Measurements from ENCODE around the gene ITGB6.
"Not testable (repeated sequence)": the region's sequence is repeated elsewhere in the genome, so short reads cannot be mapped to it uniquely, and the experiment has no call there.

The ITGB6 gene

DNA sequence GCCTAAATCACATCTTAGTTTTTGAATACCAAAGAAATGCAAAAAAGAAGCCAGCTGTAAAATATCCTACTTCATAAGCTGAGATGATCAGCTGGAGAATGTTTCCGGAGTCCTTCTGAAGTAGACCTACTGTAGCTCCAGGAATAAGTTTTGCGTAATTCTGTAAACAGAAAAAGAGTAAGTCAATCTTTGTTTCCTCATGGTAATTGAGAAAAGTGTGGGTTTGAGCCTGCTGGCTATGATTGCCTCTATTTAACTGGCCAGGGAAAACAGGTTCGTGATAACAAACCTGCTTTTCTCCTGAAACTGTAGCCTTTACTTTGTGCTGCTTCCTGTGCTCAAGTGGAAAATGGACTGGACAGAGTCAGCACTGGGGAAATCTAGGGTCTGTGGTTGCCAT is 58.2 kb downstream of the ITGB6 start:
- ATAC-seq (no peak), DNase-seq (no peak)
- H3K4me3 Mint-ChIP-seq, result no peak overlapping the region
- no peaks in the 10 kb centered on the region for H3K9me3 Mint-ChIP-seq
- no peak overlapping the region for H3K27ac Mint-ChIP-seq
- peaks cover 12% of the 10 kb centered on the region for H3K27me3 Mint-ChIP-seq
- peaks cover 5% of the 10 kb centered on the region for H3K4me1 Mint-ChIP-seq

DNA sequence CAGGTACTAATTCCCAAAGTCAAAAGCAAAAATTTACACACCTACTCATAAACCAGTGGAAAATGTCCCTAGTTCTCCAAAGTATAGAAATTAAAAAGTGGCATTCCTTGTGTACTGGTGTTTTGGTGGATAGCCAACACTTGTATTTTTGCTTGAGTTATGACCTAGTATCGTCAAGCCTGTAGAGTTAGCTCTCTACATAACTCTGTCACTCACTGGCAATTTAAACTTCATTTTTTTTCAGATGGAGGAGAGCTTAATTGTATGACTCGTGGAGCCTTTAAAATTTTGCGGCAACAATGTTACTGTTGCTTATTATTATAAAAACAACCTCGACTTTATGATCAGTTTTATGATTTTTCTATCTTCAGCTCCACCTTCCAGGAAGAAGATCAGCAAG is 58.7 kb downstream of the ITGB6 start:
- no peak for ATAC-seq
- DNase-seq, result no peak
- Mint-ChIP-seq H3K27ac (no peak overlapping the region), H3K4me3 (no peak overlapping the region), H3K9me3 (no peaks in the 10 kb centered on the region), H3K27me3 (peaks cover 12% of the 10 kb centered on the region), H3K4me1 (peaks cover 5% of the 10 kb centered on the region)

DNA sequence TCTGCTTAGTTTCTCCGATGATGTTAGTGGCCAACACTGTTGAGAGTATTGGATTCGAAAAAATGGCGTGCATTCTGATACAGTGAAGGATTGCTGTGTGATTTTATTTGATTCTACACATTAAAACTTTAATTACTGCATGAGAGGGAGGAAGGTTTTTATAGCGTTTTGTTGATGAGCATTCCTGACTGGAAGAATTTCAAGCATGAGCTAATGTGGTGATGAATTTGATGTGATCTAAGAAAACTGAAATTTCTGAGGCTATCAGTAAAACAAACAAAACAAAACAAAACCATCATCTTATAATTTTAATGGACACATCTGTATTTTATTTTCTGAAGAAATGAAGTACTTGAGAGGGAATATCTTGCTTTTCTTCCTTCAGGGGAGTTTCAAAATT is 59.6 kb downstream of the ITGB6 start:
- Mint-ChIP-seq H3K4me3 (no peak overlapping the region), H3K9me3 (no peaks in the 10 kb centered on the region)
- DNase-seq, result no peak

DNA sequence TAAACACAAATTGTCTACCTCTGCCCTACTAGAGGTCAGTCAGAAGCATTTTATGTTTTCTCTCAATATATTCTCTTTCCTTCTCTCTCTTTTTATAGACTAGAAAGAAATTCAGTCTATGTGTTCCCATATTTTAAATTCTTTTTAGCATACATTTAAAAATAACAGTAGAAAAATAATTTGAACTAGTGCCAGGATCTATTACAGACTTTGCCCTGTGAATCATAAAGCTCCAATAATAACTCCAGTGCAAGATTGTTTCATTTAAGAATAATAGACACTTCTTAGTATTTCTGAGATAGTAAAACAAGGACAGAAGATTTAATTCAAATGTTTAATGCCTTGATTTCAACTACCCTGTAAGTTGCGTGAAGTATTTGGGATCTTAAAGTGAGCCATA is 60.1 kb downstream of the ITGB6 start:
- no peak overlapping the region for H3K27ac Mint-ChIP-seq
- no peak overlapping the region for H3K4me3 Mint-ChIP-seq
- ATAC-seq (no peak), DNase-seq (no peak)
- peaks cover 5% of the 10 kb centered on the region for H3K4me1 Mint-ChIP-seq
- H3K27me3 Mint-ChIP-seq, result peaks cover under 1% of the 10 kb centered on the region
- no peaks in the 10 kb centered on the region for H3K9me3 Mint-ChIP-seq

More for the DNA sequence above, 59.6 kb downstream of the ITGB6 start:
- no peak for ATAC-seq
- H3K27me3 Mint-ChIP-seq, result peaks cover 6% of the 10 kb centered on the region
- no peak overlapping the region for H3K27ac Mint-ChIP-seq
- H3K4me1 Mint-ChIP-seq, result peaks cover 5% of the 10 kb centered on the region

DNA sequence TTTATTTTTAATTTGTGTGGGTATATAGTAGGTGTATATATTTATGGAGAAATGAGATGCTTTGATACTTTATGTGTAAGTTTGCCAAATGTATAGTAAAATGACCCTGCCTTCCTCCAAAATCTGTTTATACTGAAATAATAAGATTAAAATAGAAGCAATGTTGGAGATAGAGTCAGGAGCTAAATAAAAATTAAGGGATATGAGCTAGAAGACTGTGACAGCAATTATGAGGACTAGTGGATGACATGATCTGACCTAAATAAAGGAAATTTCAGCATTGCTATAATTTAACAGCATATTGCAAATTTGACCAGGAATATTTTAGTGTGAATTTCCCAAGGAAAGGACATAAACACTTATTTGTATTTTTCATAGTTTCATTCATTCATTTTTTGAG is 60.7 kb downstream of the ITGB6 start:
- Mint-ChIP-seq H3K4me3 (no peak overlapping the region), H3K9me3 (no peaks in the 10 kb centered on the region), H3K27me3 (no peaks in the 10 kb centered on the region), H3K4me1 (peaks cover 4% of the 10 kb centered on the region), H3K27ac (no peak overlapping the region)
- ATAC-seq (no peak), DNase-seq (no peak)

DNA sequence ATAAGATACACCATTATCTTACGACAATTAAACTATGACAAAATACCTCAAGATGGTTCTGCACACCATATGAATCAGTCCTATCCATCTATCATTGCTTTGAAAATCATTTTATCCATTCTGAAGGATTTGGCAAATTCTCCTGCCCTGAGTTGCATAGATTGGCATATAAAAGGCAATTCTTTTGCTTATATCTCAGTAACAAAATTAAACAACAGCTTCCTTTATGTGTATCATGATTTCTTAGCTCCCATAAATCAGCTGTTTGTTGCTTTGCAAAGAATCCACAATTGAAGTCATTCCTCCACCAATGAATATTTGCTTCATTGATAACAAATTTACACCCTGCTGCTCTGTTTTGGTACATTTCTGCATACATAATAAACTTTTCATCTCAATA is 61.7 kb downstream of the ITGB6 start:
- no peaks in the 10 kb centered on the region for H3K9me3 Mint-ChIP-seq
- DNase-seq, result no peak
- no peak overlapping the region for H3K4me3 Mint-ChIP-seq
- peaks cover 7% of the 10 kb centered on the region for H3K27me3 Mint-ChIP-seq
- ATAC-seq, result no peak
- no peaks in the 10 kb centered on the region for H3K4me1 Mint-ChIP-seq
- H3K27ac Mint-ChIP-seq, result no peak overlapping the region

DNA sequence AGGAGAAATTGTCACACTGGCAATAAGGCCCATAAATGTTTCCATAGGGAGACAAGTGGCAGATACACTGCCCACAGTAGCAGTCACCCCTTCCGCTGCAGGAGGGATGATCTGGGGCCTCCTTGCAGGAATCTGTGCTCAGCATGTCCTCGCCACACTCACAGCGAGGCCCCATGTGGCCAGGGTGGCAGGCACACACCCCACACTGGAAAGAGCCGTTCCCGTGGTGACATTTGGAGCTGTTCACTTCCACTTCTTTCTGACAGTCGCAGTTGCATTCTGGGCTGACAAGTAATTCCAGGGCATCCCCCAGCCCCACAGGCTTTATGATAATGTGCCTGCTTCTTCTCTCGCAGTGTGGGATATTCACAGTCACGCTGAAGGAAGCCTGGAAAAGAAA is 62.6 kb downstream of the ITGB6 start:
- H3K9me3 Mint-ChIP-seq, result no peaks in the 10 kb centered on the region
- no peak overlapping the region for H3K4me3 Mint-ChIP-seq
- no peak overlapping the region for H3K27ac Mint-ChIP-seq
- ATAC-seq, result no peak
- DNase-seq, result no peak
- no peaks in the 10 kb centered on the region for H3K4me1 Mint-ChIP-seq
- peaks cover 8% of the 10 kb centered on the region for H3K27me3 Mint-ChIP-seq

DNA sequence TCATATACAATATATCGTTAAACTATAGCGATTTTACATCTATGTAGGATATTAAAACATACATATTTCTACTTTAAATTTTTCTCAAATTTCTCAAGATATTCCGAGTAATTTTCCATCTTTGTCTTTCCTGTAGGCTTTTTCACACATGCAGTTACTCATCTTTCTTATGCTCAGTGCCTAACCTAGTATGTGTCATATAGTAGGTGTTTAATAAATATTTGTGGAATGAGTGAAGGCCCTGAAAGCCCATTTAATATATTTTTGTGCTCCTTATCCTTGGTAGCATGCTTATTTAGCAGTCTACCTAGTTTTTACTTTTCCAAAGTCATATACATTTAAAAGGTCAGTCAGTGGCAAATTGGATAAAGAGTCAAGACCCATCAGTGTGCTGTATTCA is 67.3 kb downstream of the ITGB6 start:
- DNase-seq (no peak), ATAC-seq (no peak)
- Mint-ChIP-seq H3K27me3 (peaks cover 14% of the 10 kb centered on the region), H3K4me1 (no peaks in the 10 kb centered on the region), H3K4me3 (no peak overlapping the region), H3K9me3 (no peaks in the 10 kb centered on the region), H3K27ac (no peak overlapping the region)

DNA sequence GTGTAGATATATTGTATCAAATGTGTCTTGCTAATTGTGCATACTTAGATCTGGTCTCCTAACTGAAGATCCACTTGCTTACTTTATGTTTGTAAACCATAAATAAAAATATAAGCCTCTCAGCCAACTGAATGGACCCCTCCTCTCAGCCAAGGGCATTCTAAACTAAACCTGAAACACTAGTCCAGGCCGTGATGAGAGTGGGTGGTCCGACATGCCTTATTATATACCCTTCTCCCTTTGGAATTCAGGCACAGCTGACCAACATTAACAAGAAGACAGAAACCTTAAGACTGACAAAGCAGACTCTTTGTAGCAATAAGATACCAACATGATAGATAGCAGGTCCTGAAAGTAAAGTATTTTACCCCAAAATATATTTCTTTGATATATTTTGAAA is 73.3 kb downstream of the ITGB6 start:
- Mint-ChIP-seq H3K4me1 (no peaks in the 10 kb centered on the region), H3K4me3 (no peak overlapping the region), H3K27ac (no peak overlapping the region), H3K9me3 (no peaks in the 10 kb centered on the region), H3K27me3 (peaks cover 6% of the 10 kb centered on the region)
- no peak for DNase-seq
- ATAC-seq, result no peak

DNA sequence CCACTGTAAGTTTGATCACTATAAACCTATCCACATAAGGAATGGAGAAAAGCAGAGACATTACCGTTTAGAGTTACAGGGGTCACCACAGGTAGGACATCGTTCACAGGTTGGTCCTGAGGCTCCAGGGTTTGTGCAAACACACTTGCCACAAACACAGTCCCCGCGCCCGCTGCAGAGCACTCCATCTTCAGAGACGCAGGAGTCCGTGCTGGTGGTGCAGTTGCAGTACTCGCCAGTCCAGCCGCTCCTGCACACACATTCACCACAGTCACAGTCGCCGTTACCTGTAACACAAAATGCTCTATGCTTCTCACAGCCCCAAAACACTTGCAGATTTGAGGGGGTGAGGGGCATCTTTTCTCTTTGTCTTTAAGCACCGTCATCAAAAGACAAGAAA is 73.8 kb downstream of the ITGB6 start:
- Mint-ChIP-seq H3K9me3 (no peaks in the 10 kb centered on the region), H3K27ac (no peak overlapping the region), H3K4me1 (no peaks in the 10 kb centered on the region), H3K27me3 (peaks cover 6% of the 10 kb centered on the region), H3K4me3 (no peak overlapping the region)
- ATAC-seq (no peak), DNase-seq (no peak)

DNA sequence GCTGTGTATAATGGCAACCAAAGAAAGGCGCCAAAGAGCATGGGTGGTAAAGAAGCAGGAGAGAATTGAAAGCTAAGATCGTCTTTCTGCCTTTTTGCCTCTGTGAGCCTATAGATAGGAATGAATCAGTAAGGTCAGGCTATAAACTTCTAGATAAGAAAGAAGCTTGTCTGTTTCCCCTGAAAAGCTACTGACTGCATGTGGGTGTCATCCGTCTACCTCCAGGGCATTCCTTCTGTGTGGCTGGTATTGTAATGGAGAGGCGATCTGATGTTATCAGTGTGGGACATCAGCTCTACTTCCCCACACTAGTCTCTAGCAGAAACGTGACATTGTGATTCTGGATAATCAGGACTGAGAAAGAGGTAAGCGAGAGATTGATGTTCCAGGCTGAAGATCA is 74.2 kb downstream of the ITGB6 start:
- H3K27ac Mint-ChIP-seq, result no peak overlapping the region
- H3K4me1 Mint-ChIP-seq, result no peaks in the 10 kb centered on the region
- DNase-seq (no peak), ATAC-seq (no peak)
- H3K4me3 Mint-ChIP-seq, result no peak overlapping the region
- H3K9me3 Mint-ChIP-seq, result no peaks in the 10 kb centered on the region
- peaks cover 6% of the 10 kb centered on the region for H3K27me3 Mint-ChIP-seq

DNA sequence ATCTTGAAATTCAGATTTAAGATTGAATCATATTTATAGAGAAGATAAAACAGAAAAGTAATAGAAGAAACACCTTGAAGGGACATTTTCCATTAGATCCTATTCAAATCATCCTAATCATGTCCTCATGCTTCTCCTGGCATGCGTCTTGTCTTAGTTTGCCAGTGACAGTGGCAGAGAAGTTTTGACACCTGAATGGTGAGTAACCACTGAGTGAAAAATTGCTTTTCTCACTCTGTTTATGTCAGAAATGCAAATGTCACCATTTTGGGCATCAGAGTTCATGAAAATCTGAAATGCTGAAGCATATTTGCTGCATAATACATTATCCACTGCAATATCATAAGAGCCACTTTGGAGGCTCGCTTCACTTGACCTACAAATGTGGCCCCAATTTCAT is 74.7 kb downstream of the ITGB6 start:
- DNase-seq (no peak), ATAC-seq (no peak)
- no peaks in the 10 kb centered on the region for H3K4me1 Mint-ChIP-seq
- no peaks in the 10 kb centered on the region for H3K9me3 Mint-ChIP-seq
- peaks cover 6% of the 10 kb centered on the region for H3K27me3 Mint-ChIP-seq
- H3K27ac Mint-ChIP-seq, result no peak overlapping the region
- H3K4me3 Mint-ChIP-seq, result no peak overlapping the region

DNA sequence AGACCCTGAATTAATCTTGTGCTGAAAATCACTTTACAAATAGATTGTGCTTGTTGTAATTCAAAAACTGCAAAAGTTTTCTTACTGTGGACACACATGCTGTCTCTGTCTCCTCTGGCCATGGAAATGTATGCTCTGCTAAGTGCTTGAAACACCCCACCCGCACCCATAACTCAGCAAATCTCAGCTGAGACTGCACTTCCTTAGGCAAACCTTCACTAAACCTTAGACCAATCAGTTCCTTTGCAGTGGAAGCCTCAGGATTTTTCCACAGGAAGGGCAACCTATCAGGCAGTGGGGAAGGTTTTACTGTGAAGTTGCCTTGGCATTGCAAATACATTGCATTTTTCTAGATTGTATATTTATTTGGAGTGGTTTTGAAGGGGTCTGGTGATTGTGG is 75.5 kb downstream of the ITGB6 start:
- no peak for ATAC-seq

DNA sequence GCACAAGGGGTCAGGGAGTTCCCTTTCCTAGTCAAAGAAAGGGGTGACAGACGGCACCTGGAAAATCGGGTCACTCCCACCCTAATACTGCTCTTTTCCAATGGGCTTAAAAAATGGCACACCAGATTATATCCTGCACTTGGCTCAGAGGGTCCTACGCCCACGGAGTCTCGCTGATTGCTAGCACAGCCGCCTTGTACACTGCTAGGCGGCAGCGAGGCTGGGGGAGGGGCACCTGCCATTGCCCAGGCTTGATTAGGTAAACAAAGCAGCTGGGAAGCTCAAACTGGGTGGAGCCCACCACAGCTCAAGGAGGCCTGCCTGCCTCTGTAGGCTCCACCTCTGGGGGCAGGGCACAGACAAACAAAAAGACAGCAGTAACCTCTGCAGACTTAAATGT is 85.4 kb downstream of the ITGB6 start:
- not testable (repeated sequence) for DNase-seq, H3K4me3 Mint-ChIP-seq, H3K27me3 Mint-ChIP-seq, H3K27ac Mint-ChIP-seq, H3K4me1 Mint-ChIP-seq, H3K9me3 Mint-ChIP-seq, ATAC-seq

More for the DNA sequence above, 75.5 kb downstream of the ITGB6 start:
- no peak for DNase-seq
- H3K4me1 Mint-ChIP-seq, result no peaks in the 10 kb centered on the region
- H3K27me3 Mint-ChIP-seq, result peaks cover 6% of the 10 kb centered on the region
- no peak overlapping the region for H3K4me3 Mint-ChIP-seq
- H3K27ac Mint-ChIP-seq, result no peak overlapping the region
- H3K9me3 Mint-ChIP-seq, result no peaks in the 10 kb centered on the region

DNA sequence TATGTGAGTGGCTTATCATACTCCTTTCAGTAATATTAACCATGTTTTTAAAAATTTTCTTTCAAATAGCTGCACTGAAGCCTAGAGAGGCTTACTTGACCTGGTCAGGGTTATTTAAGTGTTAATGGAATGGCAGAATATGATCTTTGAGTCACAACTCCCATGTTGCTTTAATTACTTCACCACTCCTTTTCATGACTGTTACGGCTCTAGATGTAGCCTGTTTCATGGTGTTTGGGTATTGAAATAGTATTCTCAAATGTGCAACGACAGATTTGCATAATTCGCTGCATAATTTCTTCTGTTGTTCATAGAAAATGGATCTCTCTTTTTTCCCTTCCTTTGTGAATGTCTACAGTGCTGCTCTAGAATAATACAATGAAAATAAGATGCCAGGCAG is 86.1 kb downstream of the ITGB6 start:
- DNase-seq, result no peak
- no peak for ATAC-seq
- Mint-ChIP-seq H3K4me1 (no peaks in the 10 kb centered on the region), H3K27ac (peak overlapping the region in 1 of 2 donors; percentile 42), H3K27me3 (no peaks in the 10 kb centered on the region), H3K4me3 (no peak overlapping the region), H3K9me3 (no peaks in the 10 kb centered on the region)

DNA sequence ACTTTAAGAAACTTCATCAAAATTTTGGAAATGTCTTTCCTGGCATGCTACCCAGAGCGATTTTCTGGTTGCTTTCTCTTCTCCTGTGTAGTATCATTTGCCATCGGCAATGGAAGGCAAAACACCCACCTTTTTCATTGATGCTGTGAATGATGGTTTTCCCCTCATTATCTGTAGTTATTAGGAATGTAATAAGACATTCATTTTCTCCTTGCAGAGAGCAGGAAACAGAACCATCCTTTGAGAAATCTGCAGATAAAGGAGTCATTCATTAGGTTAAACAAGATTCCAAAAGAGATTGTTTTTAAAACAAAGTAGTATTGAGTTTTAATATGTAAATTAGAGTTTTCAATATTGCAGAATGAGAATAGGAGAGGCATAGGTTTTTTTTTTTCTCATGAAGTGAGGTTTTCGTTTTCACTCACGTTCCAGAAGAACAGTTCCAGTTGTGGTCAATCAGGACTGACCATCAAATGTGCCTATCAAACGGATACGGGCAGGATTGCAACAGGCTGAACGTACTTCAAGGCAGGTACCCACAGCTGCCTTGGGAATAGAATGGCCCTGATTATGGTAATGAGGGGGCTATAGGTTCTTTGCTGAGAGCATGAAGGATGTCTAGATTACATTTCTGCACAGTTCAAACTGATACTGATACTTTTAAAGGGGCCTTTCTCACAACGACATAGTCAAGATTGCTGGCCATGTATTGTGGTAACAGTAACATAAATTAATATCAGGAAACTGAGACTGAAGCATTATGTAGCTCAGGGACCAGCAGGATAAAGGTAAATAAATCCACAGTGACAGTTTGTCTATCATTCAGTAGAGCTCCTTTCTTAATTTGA is 87.9 kb downstream of the ITGB6 start:
- Mint-ChIP-seq H3K27me3 (no peaks in the 10 kb centered on the region), H3K27ac (no peak overlapping the region), H3K9me3 (no peaks in the 10 kb centered on the region), H3K4me3 (no peak overlapping the region), H3K4me1 (no peaks in the 10 kb centered on the region)
- no peak for DNase-seq
- no peak for ATAC-seq

DNA sequence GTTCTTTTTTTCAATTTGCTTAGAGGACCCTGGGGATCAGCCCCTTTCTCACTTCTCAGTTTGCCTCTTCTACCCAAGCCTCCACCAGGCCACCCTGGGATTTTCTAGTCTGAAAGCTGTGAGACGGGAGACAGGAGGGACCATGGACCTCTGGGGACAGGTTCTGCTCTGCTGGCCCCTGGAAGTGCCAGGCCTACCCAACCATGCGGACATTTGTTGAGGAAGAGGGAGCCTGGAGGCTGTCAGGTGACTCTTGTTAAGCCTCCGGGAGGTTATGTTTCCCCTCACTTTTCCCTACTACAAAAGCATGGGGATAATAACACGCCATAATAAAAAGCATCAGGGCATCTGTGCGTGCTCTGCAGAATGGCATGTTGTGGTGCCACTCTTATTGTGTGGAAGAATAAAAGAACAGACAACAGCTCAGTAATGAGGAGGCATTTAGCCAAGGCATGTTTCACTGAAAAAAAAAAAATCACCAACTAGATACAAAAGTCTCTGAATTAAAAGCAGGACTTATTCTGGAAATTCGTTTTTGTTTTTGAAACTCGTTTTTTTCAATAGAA is 89.3 kb downstream of the ITGB6 start:
- no peaks in the 10 kb centered on the region for H3K9me3 Mint-ChIP-seq
- no peak for ATAC-seq
- no peak overlapping the region for H3K4me3 Mint-ChIP-seq
- H3K4me1 Mint-ChIP-seq, result no peaks in the 10 kb centered on the region
- H3K27me3 Mint-ChIP-seq, result no peaks in the 10 kb centered on the region
- H3K27ac Mint-ChIP-seq, result no peak overlapping the region
- no peak for DNase-seq
